ENCODE measurements around the gene CTCFL. TPM values are rescaled to one million over a fixed set of nuclear protein-coding genes. Genes with fewer than 3 reads are reported as not detected.

The CTCFL gene
- total RNA-seq, 1 donor from 2014 or later: not detected

GRCh38 chr20:57464642-57465211 lies 60.2 kb downstream of the CTCFL start:
- no peak for DNase-seq

GRCh38 chr20:57462781-57463180 lies 62.2 kb downstream of the CTCFL start:
- DNase-seq: no peak

GRCh38 chr20:57461726-57462125 lies 63.2 kb downstream of the CTCFL start:
- DNase-seq: no peak

- no peak for DNase-seq
These were observed 64.0 kb downstream of the CTCFL start for GRCh38 chr20:57460781-57461465.

GRCh38 chr20:57459897-57460296 lies 65.0 kb downstream of the CTCFL start:
- no peak for DNase-seq

- no peak for DNase-seq
These were observed 65.7 kb downstream of the CTCFL start for GRCh38 chr20:57459278-57459677.

GRCh38 chr20:57458400-57459160 lies 66.4 kb downstream of the CTCFL start:
- DNase-seq: no peak

GRCh38 chr20:57457243-57458095 lies 67.5 kb downstream of the CTCFL start:
- DNase-seq: peak; percentile 10

GRCh38 chr20:57456116-57456515 lies 68.8 kb downstream of the CTCFL start:
- no peak for DNase-seq

- DNase-seq: no peak
These were observed 69.6 kb downstream of the CTCFL start for GRCh38 chr20:57455386-57455785.

- DNase-seq: no peak
These were observed 72.9 kb downstream of the CTCFL start for GRCh38 chr20:57451795-57452661.

GRCh38 chr20:57451431-57451794 lies 73.5 kb downstream of the CTCFL start:
- DNase-seq: no peak

- DNase-seq: no peak
These were observed 74.0 kb downstream of the CTCFL start for GRCh38 chr20:57450931-57451330.

GRCh38 chr20:57450419-57450818 lies 74.5 kb downstream of the CTCFL start:
- DNase-seq: no peak

- no peak for DNase-seq
These were observed 75.3 kb downstream of the CTCFL start for GRCh38 chr20:57449398-57450354.

- no peak for DNase-seq
These were observed 76.1 kb downstream of the CTCFL start for GRCh38 chr20:57448764-57449354.

Measured in dermis blood vessel endothelial cell (primary cell).